NT2/D1 (cell line): ENCODE results near the gene RIN3.

Experiments
- SUZ12 ChIP-seq: IDR thresholded peaks from 2 replicates; pipeline ENCODE4 v1.6.1; 2011; ENCODE audit not compliant: insufficient read length, insufficient read depth; ENCODE audit errors: extremely low read depth
- YY1 ChIP-seq: IDR thresholded peaks from 2 replicates; pipeline ENCODE4 v1.6.1; 2011; ENCODE audit not compliant: insufficient read length, insufficient read depth
- ZNF274 ChIP-seq: IDR thresholded peaks from 2 replicates; pipeline ENCODE4 v1.6.1; 2011; ENCODE audit warnings: mild to moderate bottlenecking, low read depth, low read length

DNA sequence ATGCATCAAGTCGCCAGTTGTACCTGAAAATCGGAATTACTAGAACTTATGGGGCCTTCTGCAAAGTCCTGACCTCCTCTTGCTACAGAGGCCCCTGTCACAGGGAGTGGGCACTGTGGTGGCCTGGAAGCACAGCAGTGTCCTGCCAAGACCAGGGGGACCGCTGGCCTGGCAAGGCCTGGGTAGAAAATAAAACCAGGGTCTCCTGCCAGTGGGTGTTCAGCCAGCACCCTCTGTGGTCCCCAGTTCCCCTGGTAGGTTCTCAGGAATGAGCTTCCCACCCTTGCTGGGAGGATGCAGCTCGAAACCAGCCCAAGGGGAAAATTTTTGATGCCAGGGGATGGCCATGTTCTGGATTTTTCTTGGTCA is 43.9 kb downstream of the RIN3 start:
- TF ChIP-seq YY1 (no peak), SUZ12 (no peak), ZNF274 (no peak)
